T-helper 1 cell treated with Interleukin-12 subunit alpha and Interleukin-12 subunit beta and Interleukin-4 antibody, amounts not matched to agents 30 ng/mL and 1 ng/mL, for 36 hours (primary cell): ENCODE results near the gene ALDOA. TPM values are rescaled to one million over a fixed set of nuclear protein-coding genes. Genes with fewer than 3 reads are reported as not detected.

Source experiments
- intact Hi-C: fragments of 100-400 bp; cut with micrococcal nuclease; formaldehyde crosslinking; loops from one replicate; pipeline ENCODE4 v1.15.1; 2024
- total RNA-seq: library from RNA; stranded (reverse); gene quantifications from 2 replicates; pipeline ENCODE4 v1.2.3, GENCODE V29; 2022

The ALDOA gene
- total RNA-seq, 1 donor from 2014 or later, result 1,204 TPM

DNA sequence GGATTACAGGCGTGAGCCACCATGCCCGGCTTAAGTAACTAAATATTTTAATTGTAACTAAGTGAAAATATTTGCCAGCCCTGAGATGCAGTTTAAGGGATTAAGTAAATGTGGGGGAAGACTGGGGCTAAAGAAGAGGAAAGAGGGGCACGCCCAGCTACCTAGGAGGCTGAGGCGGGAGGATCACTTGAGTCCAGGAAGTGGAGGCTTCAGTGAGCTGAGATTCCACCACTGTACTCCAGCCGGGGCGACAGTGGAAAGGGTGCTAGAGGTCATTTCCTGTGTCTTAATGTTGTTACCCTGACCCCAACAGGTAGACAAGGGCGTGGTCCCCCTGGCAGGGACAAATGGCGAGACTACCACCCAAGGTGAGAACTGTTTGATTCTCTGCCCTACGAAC is 2.8 kb downstream of the ALDOA start:
- intact Hi-C loops, result loop anchor here (5.0 kb wide), 2 partner anchors 289 to 404 kb away; partner anchors contain the start of genes CD2BP2 and ITGAL

GRCh38 chr16:30068750-30069610 is 3.4 kb downstream of the ALDOA start:
- intact Hi-C loops, result loop anchor here (5.0 kb wide), 2 partner anchors 288 to 403 kb away; partner anchors contain the start of genes CD2BP2 and ITGAL

DNA sequence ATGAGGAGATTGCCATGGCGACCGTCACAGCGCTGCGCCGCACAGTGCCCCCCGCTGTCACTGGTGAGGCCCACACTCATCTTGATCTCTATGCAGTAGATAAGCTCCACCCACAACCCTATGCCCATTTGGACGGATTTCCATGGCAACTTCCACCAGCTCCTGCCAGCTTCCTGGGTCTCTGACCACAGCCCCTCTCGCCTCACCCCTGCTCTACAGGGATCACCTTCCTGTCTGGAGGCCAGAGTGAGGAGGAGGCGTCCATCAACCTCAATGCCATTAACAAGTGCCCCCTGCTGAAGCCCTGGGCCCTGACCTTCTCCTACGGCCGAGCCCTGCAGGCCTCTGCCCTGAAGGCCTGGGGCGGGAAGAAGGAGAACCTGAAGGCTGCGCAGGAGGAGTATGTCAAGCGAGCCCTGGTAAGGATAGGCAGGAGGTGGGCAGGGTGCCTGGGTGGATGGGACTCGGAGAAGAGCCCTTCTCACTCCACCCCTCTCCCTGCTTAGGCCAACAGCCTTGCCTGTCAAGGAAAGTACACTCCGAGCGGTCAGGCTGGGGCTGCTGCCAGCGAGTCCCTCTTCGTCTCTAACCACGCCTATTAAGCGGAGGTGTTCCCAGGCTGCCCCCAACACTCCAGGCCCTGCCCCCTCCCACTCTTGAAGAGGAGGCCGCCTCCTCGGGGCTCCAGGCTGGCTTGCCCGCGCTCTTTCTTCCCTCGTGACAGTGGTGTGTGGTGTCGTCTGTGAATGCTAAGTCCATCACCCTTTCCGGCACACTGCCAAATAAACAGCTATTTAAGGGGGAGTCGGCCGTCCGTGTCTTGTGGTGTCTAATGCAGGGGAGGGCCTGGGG is 4.3 kb downstream of the ALDOA start:
- intact Hi-C loops, result loop anchor here (5.0 kb wide), 2 partner anchors 287 to 402 kb away; partner anchors contain the start of genes CD2BP2 and ITGAL

GRCh38 chr16:30070490-30070889 is 4.9 kb downstream of the ALDOA start:
- intact Hi-C loops, result no loop called here

GRCh38 chr16:30075503-30076275 is 10.1 kb downstream of the ALDOA start, which contains the start of gene PPP4C:
Gene PPP4C (plus strand): TSS chr16:30075994. CDS start chr16:30076378, 384 bp downstream.
- intact Hi-C loops, result loop anchor here (1.0 to 2.0 kb wide), 5 partner anchors 10 to 623 kb away; partner anchors contain the start of genes ALDOA, MAPK3 and YPEL3

GRCh38 chr16:30076276-30076791 is 10.8 kb downstream of the ALDOA start:
- intact Hi-C loops, result loop anchor here (1.0 to 2.0 kb wide), 4 partner anchors 16 to 622 kb away; partner anchors contain the start of genes MAPK3 and YPEL3

- intact Hi-C loops, result loop anchor here (2.0 kb wide), 1 partner anchor 45 kb away; the partner anchor contains the start of gene MAPK3
Measured at GRCh38 chr16:30077656-30078055, 12.1 kb downstream of the ALDOA start.

GRCh38 chr16:30078744-30079143 is 13.2 kb downstream of the ALDOA start:
- intact Hi-C loops, result no loop called here

- intact Hi-C loops, result no loop called here
Measured at GRCh38 chr16:30079480-30079879, 13.9 kb downstream of the ALDOA start.

- intact Hi-C loops, result no loop called here
Measured at GRCh38 chr16:30082545-30083090, 17.1 kb downstream of the ALDOA start.

- intact Hi-C loops, result no loop called here
Measured at GRCh38 chr16:30083216-30084055, 17.9 kb downstream of the ALDOA start.

DNA sequence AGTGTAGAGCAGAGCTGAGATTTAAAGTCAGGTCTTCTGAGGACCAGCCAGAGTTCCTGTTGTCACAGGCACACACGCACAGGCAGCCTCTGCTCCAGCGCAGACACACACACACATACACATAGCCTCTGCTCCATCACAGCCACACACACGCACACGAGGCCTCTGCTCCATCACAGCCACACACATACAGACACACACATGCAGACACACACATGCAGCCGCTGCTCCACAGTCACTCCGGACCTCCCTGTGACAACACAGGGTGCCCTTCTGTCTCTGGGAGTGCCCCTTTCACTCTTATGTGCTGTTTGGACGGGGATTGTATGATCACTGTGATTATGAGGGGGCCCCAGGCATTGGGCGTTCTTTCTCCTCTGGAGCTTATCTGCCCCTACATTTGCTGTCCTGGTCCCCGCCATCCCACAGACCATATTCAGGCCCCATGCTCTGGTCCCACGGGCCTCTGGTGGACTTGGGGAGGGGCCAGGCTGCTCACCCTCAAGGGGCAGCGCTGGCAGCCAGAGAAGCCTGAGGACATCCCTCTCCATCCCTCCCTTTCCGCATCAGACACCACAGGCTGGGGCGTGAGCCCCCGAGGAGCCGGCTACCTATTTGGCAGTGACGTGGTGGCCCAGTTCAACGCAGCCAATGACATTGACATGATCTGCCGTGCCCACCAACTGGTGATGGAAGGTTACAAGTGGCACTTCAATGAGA is 18.7 kb downstream of the ALDOA start:
- intact Hi-C loops, result no loop called here

GRCh38 chr16:30084816-30085159 is 19.2 kb downstream of the ALDOA start:
- intact Hi-C loops, result no loop called here

- intact Hi-C loops, result no loop called here
Measured at GRCh38 chr16:30085247-30085646, 19.7 kb downstream of the ALDOA start.

- intact Hi-C loops, result no loop called here
Measured at GRCh38 chr16:30085820-30086219, 20.3 kb downstream of the ALDOA start.

DNA sequence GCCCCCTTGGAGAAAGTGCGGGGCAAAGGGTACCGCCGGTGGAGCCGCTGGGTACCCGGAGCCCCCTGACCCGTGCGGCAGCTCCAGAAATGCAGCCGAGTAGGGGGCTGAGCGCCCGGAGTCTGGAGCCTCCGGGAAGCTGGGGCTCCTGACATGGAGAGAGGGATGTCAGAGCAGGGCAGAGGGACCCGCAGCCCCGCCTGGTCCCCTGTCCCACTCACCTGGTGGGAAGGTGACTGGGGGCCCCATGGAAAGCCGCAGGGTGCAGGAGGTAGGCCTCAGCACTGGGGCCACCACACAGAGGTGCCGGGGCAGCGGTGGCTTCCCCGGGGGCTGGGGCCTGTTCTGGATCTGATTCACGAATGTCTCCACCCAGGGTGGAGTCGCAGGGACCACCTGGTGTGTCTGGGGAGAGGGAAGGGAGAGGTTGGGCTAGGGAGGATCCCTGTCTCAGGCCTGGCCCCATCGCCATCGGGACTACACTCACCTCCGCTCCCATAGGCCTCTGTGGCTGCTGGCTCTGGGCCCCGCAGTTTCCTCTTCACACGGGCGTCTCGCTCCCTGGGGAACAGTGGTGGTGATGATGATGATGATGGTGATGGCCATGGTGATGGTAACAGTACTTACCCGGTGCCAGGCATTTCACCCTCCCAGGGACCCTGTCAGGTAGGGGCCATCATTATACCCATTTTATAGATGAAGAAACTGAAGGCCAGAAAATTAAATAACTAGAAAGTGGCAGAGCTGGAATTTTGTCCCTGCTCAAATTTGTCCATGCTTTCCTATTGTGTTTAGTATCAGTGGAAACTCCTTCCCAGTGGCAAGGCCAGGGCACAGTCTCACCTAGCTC is 21.0 kb downstream of the ALDOA start:
- intact Hi-C loops, result no loop called here

DNA sequence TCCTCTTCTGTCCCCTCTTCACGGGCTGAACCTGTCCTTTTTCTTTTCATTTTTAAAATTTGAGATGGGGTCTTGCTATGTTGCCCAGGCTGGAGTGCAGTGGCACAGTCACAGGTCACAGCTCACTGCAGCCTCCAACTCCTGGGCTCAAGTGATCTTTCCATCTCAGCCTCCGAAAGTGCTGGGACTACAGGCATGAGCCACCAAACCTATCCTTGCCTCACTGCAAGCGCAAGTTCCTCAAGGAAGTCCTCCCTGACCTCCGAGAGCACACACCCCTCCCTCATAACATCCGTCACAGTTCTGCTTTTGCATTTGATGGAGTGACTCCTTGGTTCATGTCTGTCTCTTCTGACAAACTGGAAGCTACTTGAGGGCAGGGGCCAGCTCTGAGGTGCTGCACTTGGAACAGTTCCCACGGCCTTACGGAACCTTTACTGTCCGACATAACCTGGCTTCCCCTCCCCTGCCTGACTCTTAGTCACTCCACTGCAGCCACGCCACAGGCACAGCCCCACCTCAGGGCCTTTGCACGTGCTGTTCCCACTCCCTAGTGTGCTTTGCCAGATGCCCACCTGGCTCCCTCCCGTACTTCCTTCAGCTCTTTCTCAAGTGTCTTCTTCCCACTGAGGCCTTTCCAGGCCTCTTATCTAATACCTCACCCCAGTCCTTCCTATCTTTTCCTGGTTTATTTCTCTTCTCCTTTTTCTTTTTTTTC is 21.8 kb downstream of the ALDOA start:
- intact Hi-C loops, result no loop called here
